A673 (cell line): ENCODE results near the gene ART1.

Source experiments
- CTCF ChIP-seq: fragments of 300-800, 200-600 bp; sonication (generic); conservative IDR thresholded peaks from 2 replicates; pipeline ENCODE4 v1.5.1; 2017; ENCODE audit warnings: low read depth, mild to moderate bottlenecking, antibody characterized with exemption, low read length, moderate library complexity, mixed read lengths
- EZH2 ChIP-seq: fragments of 200-600 bp; sonication (generic); IDR thresholded peaks from 2 replicates; pipeline ENCODE4 v1.6.1; 2017; ENCODE audit warnings: borderline replicate concordance, low read depth, mild to moderate bottlenecking, mixed read lengths, antibody characterized with exemption, low read length; ENCODE audit not compliant: poor library complexity, severe bottlenecking

DNA sequence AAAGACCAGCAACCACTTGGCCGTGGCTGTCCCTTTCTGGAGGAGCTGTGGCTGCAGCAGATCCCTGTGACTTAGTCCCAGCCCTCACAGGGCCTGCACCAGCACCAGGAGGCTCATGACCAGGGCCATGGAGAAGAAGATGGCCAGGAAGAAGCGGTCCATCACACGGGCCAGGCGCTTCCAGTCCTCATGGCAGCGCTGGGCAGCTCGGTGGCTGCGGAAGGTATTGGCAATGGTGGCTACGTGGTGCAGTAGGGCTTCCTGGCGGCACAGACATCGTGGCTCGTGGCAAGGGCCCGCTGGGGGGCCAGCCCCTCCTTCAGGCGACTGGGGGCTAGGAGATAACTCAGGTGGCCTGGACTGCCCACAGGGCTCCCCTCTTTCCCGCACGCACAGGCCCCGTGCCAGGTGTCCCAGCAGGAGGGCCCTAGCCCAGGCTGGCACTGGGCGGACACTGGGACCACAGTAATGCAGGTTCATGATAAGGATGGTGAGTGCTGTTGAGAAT, 21.1 kb downstream of the ART1 start:
- TF ChIP-seq CTCF: no peak
- no peak for TF ChIP-seq EZH2
